Erythroblast (primary cell): Measurements from ENCODE around the gene KRTAP19-6.

Source experiments
- GATA1 ChIP-seq: IDR thresholded peaks from 2 replicates; pipeline ENCODE4 v1.6.1; 2011; ENCODE audit warnings: low read depth, mild to moderate bottlenecking, control low read depth, low read length, moderate library complexity
- POLR2A ChIP-seq: IDR thresholded peaks from 2 replicates; pipeline ENCODE4 v1.6.1; 2011; ENCODE audit warnings: mild to moderate bottlenecking, low read length

DNA sequence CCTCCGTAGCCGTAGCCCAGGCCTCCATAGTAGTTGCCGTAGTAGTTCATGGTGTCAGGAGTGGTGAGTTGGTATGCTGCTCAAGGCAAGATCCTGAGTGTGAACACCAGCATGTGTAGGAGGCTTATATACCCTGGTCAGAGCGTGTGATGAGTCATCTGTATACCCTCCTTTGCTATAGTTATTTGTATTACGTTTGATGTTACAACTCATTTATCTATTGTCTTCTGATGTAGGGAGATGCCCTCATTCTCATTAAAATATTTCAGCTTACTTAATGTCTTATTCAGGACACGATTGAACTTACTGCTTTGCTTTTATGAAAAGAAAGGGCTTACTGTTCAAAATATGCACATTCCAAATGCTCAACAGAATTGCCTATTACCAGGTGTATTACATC, 39.6 kb downstream of the KRTAP19-6 start, which contains the start of gene KRTAP19-5:
- TF ChIP-seq POLR2A, result no peak
- no peak for TF ChIP-seq GATA1
